Suprapubic skin (tissue), 4 donors: ENCODE measurements around the gene ZCCHC2. TPM values are rescaled to one million over a fixed set of nuclear protein-coding genes. Genes with fewer than 3 reads are reported as not detected.

Experiments used
- DNase-seq, 2 donors: peaks; one replicate each; pipeline ENCODE4 v3.0.0-alpha.2; 2019; ENCODE audit warnings: low spot score in 2 of 2
- H3K27ac ChIP-seq: fragments of 200-600 bp; sonication (generic); one replicate; pipeline ENCODE4 v1.5.1; 2019
- H3K27me3 ChIP-seq: fragments of 200-600 bp; sonication (generic); one replicate; pipeline ENCODE4 v1.5.1; 2019
- H3K36me3 ChIP-seq: fragments of 200-600 bp; sonication (generic); one replicate; pipeline ENCODE4 v1.5.1; 2019
- H3K4me1 ChIP-seq: fragments of 200-600 bp; sonication (generic); one replicate; pipeline ENCODE4 v1.5.1; 2019
- H3K4me3 ChIP-seq: fragments of 200-600 bp; sonication (generic); one replicate; pipeline ENCODE4 v1.5.1; 2019; ENCODE audit warnings: mild to moderate bottlenecking
- H3K9me3 ChIP-seq: fragments of 200-600 bp; sonication (generic); one replicate; pipeline ENCODE4 v1.5.1; 2019
- EP300 ChIP-seq: sonication (generic); formaldehyde crosslinking; IDR thresholded peaks from one replicate; pipeline ENCODE4 v1.6.1; 2017; ENCODE audit warnings: antibody characterized with exemption
- POLR2A ChIP-seq, 2 donors: fragments of 450-650 bp; IDR thresholded peaks; one replicate each; pipeline ENCODE4 v1.6.1; 2017; ENCODE audit warnings: antibody characterized with exemption in 2 of 2, mild to moderate bottlenecking in 2 of 2, moderate library complexity in 2 of 2
- POLR2AphosphoS5 ChIP-seq, 3 donors: sonication (generic); formaldehyde crosslinking; IDR thresholded peaks; one replicate each; pipeline ENCODE4 v1.6.1; 2017; ENCODE audit warnings: antibody characterized with exemption in 3 of 3
- WGBS: methylation state at CpG from one replicate; pipeline ENCODE4 v1.1.5; 2018; 5-methylcytosine and 5-hydroxymethylcytosine counted together
- total RNA-seq, 4 donors: library from RNA; depleted of rRNA; stranded (reverse); fragments of >200 nt; gene quantifications; one replicate each; pipeline ENCODE4 v1.1.0, GENCODE V29; 2016
- TF ChIP-seq, protein P1 (sequence below), 2 donors: fragments of 200-600 bp in 1 of 2; fragments of 450-650 bp in 1 of 2; sonication (generic) in 1 of 2; IDR thresholded peaks; one replicate each; pipeline ENCODE4 v1.5.1; 2016 to 2019; ENCODE audit warnings: antibody characterized with exemption in 2 of 2, mild to moderate bottlenecking in 1 of 2, moderate library complexity in 1 of 2

The ZCCHC2 gene
- total RNA-seq, 4 donors from 2014 or later = 22.7 to 43.5 (median 32.4) TPM

DNA sequence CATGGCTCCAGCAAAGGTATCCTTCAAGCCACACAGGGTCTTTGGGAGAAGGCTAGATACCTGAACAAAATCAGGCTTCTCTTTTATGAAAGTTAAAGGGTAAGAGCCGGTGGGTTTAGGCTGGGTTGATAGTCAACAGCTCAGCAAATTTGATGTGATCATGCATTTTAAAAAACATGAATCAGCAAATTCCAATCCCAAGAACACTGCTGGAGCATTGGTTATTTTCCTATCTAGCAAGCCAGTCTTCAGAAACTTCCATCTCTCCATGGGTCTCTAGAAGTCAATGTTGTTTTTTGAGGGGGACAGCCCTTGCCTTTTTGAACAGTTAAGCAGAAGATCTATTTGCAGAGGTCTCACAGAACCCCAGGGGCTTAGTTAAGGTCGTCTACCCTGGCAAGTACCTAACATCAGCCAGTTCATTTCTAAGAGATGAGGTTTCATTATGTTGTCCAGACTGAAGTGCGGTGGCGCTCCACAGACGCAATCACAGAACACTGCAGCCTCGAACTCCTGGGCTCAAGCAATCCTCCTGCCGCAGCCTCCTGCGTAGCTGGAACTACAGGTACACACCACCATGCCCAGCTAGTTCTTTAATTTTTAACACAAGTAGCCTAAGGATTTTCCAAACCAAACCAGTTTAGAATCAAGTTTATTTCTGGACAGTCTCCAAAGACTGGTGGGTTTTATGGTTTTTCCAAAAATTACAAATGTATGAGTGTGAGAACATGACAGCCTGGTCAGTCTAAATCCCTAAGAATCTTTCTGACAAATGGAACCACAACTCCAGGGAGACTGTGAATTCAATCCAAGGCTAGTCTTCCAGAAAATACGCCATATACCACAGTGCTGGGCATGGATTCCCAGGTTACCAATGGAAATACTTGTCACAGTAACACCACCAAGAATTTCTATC is 4.1 kb upstream of the ZCCHC2 start:
- Histone ChIP-seq H3K4me3 (no peak overlapping the region), H3K4me1 (peaks cover 5% of the 10 kb centered on the region), H3K27me3 (no peaks in the 10 kb centered on the region), H3K9me3 (peaks cover 7% of the 10 kb centered on the region), H3K36me3 (no peaks in the 10 kb centered on the region), H3K27ac (no peak overlapping the region)
- DNase-seq = no peak
- WGBS = 90% methylated on average over 9 of the region's 9 CpGs
- TF ChIP-seq EP300 = no peak
- no peak for TF ChIP-seq POLR2A (IDR thresholded peaks at IDR 0.05)
- TF ChIP-seq, protein P1, sequence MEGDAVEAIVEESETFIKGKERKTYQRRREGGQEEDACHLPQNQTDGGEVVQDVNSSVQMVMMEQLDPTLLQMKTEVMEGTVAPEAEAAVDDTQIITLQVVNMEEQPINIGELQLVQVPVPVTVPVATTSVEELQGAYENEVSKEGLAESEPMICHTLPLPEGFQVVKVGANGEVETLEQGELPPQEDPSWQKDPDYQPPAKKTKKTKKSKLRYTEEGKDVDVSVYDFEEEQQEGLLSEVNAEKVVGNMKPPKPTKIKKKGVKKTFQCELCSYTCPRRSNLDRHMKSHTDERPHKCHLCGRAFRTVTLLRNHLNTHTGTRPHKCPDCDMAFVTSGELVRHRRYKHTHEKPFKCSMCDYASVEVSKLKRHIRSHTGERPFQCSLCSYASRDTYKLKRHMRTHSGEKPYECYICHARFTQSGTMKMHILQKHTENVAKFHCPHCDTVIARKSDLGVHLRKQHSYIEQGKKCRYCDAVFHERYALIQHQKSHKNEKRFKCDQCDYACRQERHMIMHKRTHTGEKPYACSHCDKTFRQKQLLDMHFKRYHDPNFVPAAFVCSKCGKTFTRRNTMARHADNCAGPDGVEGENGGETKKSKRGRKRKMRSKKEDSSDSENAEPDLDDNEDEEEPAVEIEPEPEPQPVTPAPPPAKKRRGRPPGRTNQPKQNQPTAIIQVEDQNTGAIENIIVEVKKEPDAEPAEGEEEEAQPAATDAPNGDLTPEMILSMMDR (IDR thresholded peaks at IDR 0.05) = no peak
- TF ChIP-seq POLR2AphosphoS5 (IDR thresholded peaks at IDR 0.05) = no peak

DNA sequence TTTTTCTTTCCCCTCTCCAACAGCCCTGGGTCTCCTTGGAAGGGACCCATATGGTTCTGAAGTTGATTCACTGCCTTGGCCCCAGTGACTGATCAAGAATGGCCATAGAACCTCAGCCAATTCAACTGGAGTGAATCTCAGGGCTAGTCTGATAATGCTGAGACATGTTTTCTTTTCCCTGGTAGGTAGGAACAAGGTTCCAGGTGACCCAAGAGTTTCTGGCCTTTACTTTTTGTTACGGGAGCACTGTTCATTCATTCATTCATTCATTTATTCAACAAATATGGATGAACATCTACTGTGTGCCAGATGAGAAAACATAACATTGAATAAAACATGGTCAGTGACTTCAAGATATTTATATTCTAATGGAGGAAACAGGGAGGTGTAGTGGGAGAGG is 3.1 kb upstream of the ZCCHC2 start:
- Histone ChIP-seq H3K9me3 (peaks cover 3% of the 10 kb centered on the region), H3K4me3 (no peak overlapping the region), H3K27ac (no peak overlapping the region), H3K36me3 (no peaks in the 10 kb centered on the region), H3K27me3 (no peaks in the 10 kb centered on the region), H3K4me1 (peaks cover 5% of the 10 kb centered on the region)
- WGBS = 88% methylated on average over 1 of the region's 1 CpG
- no peak for TF ChIP-seq EP300
- TF ChIP-seq POLR2AphosphoS5 (IDR thresholded peaks at IDR 0.05) = no peak
- TF ChIP-seq, protein P1 (IDR thresholded peaks at IDR 0.05) = no peak
- TF ChIP-seq POLR2A (IDR thresholded peaks at IDR 0.05) = no peak
- DNase-seq = no peak

DNA sequence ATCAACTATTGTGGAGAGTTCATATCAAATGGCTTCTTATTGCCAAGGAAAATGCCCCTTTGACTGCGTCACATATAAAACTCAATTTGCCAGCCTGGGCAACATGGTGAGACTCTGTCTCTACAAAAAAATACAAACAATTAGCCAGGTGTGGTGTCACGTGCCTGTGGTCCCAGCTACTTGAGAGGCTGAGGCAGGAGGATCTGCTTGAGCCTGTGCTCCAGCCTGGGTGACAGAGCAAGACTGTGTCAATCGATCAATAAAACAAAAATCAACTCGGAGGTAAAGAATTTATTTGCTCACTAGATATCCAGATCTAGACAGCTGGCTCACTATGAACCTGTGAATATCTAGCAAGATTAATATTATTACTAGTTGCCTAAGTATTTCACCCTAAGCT is 1.7 kb upstream of the ZCCHC2 start:
- Histone ChIP-seq H3K4me1 (peaks cover 19% of the 10 kb centered on the region), H3K9me3 (no peaks in the 10 kb centered on the region), H3K27ac (no peak overlapping the region), H3K27me3 (no peaks in the 10 kb centered on the region), H3K4me3 (peak overlapping the region; percentile 87), H3K36me3 (no peaks in the 10 kb centered on the region)
- WGBS = 76% methylated on average over 4 of the region's 4 CpGs
- TF ChIP-seq, protein P1 (IDR thresholded peaks at IDR 0.05) = no peak
- TF ChIP-seq POLR2AphosphoS5 (IDR thresholded peaks at IDR 0.05) = no peak
- DNase-seq = no peak

DNA sequence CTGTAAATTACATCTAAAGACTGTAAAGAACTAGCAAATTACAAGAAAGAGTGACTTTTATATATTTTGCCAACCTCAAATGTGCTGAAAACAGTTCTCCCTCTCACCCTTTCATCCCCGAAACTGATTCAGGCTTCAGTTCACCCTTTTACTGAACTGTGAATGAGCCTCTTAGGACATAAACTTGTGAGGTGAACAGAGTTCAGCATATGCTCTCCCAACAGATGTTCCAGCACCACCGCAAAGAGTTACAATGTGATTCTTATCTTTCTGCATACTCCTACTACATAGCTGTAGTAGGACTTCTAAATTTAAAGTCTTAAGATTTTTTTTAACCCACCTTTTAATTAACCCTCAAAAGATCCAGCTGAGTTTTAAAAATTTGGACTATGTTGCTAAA is 1.2 kb upstream of the ZCCHC2 start:
- 44% methylated on average over 2 of the region's 2 CpGs for WGBS
- Histone ChIP-seq H3K9me3 (no peaks in the 10 kb centered on the region), H3K27ac (no peak overlapping the region), H3K36me3 (no peaks in the 10 kb centered on the region), H3K27me3 (no peaks in the 10 kb centered on the region), H3K4me1 (peaks cover 20% of the 10 kb centered on the region), H3K4me3 (peak overlapping the region; percentile 87)
- TF ChIP-seq POLR2AphosphoS5 (IDR thresholded peaks at IDR 0.05) (no peak), EP300 (no peak), POLR2A (IDR thresholded peaks at IDR 0.05) (no peak)
- TF ChIP-seq, protein P1 (IDR thresholded peaks at IDR 0.05) = no peak
- no peak for DNase-seq

DNA sequence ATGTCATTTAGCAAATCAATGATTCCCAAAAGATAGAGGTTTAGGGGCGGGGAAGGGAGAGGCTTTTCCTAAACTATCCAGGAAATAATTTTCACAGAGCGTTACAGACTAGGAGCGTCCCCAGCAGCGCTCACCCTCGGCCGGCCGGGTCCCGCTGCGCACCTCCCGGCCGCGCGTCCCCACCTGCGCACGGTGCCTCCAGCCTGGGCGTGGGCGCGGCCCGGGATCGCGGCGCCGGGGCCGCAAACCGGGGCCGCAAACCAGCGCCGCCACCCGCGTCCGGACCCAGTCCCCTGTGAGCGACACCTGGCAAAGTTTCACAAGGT is 684 bp upstream of the ZCCHC2 start:
- H3K27ac ChIP-seq = peak overlapping the region; percentile 98
- 1% methylated on average over 16 of the region's 32 CpGs for WGBS
- peak overlapping the region; percentile 87 for H3K4me3 ChIP-seq
- H3K9me3 ChIP-seq = no peaks in the 10 kb centered on the region
- TF ChIP-seq POLR2AphosphoS5 (IDR thresholded peaks at IDR 0.05) (no peak), POLR2A (IDR thresholded peaks at IDR 0.05) (no peak), EP300 (no peak)
- TF ChIP-seq, protein P1 (IDR thresholded peaks at IDR 0.05) = no peak
- H3K27me3 ChIP-seq = no peaks in the 10 kb centered on the region
- H3K36me3 ChIP-seq = no peaks in the 10 kb centered on the region
- peaks cover 24% of the 10 kb centered on the region for H3K4me1 ChIP-seq
- no peak for DNase-seq
